Mesendoderm (in vitro differentiated cells): ENCODE results near the gene CCDC74B.
"Not testable (repeated sequence)": the region's sequence is repeated elsewhere in the genome, so short reads cannot be mapped to it uniquely, and the experiment has no call there.

Source experiments
- DNase-seq: peaks from one replicate; pipeline ENCODE4 v3.0.0; 2013
- H2AK5ac ChIP-seq: 2 replicates; pipeline ENCODE4 v1.6.1; 2013; ENCODE audit warnings: low read length, inconsistent platforms
- H2BK120ac ChIP-seq: 2 replicates; pipeline ENCODE4 v1.6.1; 2013; ENCODE audit warnings: low read depth, mild to moderate bottlenecking, low read length, moderate library complexity, mixed read lengths
- H2BK15ac ChIP-seq: replicated peaks from 2 replicates; pipeline ENCODE4 v1.6.1; 2013; ENCODE audit warnings: low read depth, mild to moderate bottlenecking, moderate library complexity
- H2BK5ac ChIP-seq: 2 replicates; pipeline ENCODE4 v1.6.1; 2013; ENCODE audit warnings: low read length, inconsistent platforms
- H3K18ac ChIP-seq: 2 replicates; pipeline ENCODE4 v1.6.1; 2013; ENCODE audit warnings: mild to moderate bottlenecking, low read length, mixed read lengths
- H3K23ac ChIP-seq: one replicate; pipeline ENCODE4 v1.6.1; 2013; ENCODE audit warnings: low read length
- H3K27ac ChIP-seq: 2 replicates; pipeline ENCODE4 v1.5.1; 2013; ENCODE audit warnings: low read depth, mild to moderate bottlenecking, inconsistent platforms, low read length, moderate library complexity
- H3K27me3 ChIP-seq: 2 replicates; pipeline ENCODE4 v1.6.1; 2013; ENCODE audit warnings: low read length, control low read depth, mild to moderate bottlenecking, inconsistent platforms; ENCODE audit not compliant: insufficient read depth, poor library complexity
- H3K36me3 ChIP-seq: 2 replicates; pipeline ENCODE4 v1.6.1; 2013; ENCODE audit warnings: low read length, inconsistent platforms; ENCODE audit not compliant: control insufficient read depth, insufficient read depth
- H3K4ac ChIP-seq: one replicate; pipeline ENCODE4 v1.6.1; 2013; ENCODE audit warnings: low read depth, mild to moderate bottlenecking, low read length, moderate library complexity
- H3K4me1 ChIP-seq: 2 replicates; pipeline ENCODE4 v1.6.1; 2013; ENCODE audit warnings: low read depth, low read length, inconsistent platforms; ENCODE audit not compliant: control insufficient read depth
- H3K4me2 ChIP-seq: 2 replicates; pipeline ENCODE4 v1.6.1; 2013; ENCODE audit warnings: low read length
- H3K4me3 ChIP-seq: 2 replicates; pipeline ENCODE4 v1.5.1; 2013; ENCODE audit warnings: mild to moderate bottlenecking, low read length
- H3K56ac ChIP-seq: one replicate; pipeline ENCODE4 v1.6.1; 2013; ENCODE audit warnings: low read length
- H3K79me1 ChIP-seq: 2 replicates; pipeline ENCODE4 v1.6.1; 2013; ENCODE audit warnings: low read length, inconsistent platforms
- H3K79me2 ChIP-seq: 2 replicates; pipeline ENCODE4 v1.6.1; 2013; ENCODE audit warnings: mild to moderate bottlenecking, low read length; ENCODE audit not compliant: control insufficient read depth, insufficient read depth
- H3K9ac ChIP-seq: 2 replicates; pipeline ENCODE4 v1.6.1; 2013; ENCODE audit warnings: low read length, inconsistent platforms
- H4K5ac ChIP-seq: one replicate; pipeline ENCODE4 v1.6.1; 2013; ENCODE audit warnings: low read length
- H4K8ac ChIP-seq: one replicate; pipeline ENCODE4 v1.6.1; 2013; ENCODE audit warnings: low read depth, mild to moderate bottlenecking, control low read depth, low read length, moderate library complexity
- WGBS: extraction: QIAGEN DNeasy Blood & Tissue Kit; methylation state at CpG from one replicate; pipeline ENCODE4 v1.1.7; 2013; ENCODE audit warnings: low lambda C conversion rate, missing lambda C conversion rate; ENCODE audit not compliant: insufficient coverage; ENCODE audit errors: extremely low coverage; 5-methylcytosine and 5-hydroxymethylcytosine counted together

The CCDC74B gene

GRCh38 chr2:130165293-130166016, 20.5 kb upstream of the CCDC74B start:
- Histone ChIP-seq H4K5ac (no peak overlapping the region), H2BK15ac (no peak overlapping the region), H4K8ac (no peak overlapping the region), H3K4me1 (no peaks in the 10 kb centered on the region), H3K79me1 (no peaks in the 10 kb centered on the region), H3K36me3 (peaks cover 4% of the 10 kb centered on the region), H2BK5ac (no peak overlapping the region), H3K18ac (no peak overlapping the region), H2BK120ac (no peak overlapping the region), H3K79me2 (no peaks in the 10 kb centered on the region), H3K27ac (no peak overlapping the region), H3K4ac (no peak overlapping the region), H3K9ac (no peak overlapping the region), H3K27me3 (no peaks in the 10 kb centered on the region), H2AK5ac (no peak overlapping the region), H3K23ac (no peak overlapping the region), H3K4me2 (no peak overlapping the region), H3K4me3 (no peak overlapping the region), H3K56ac (no peak overlapping the region)
- no peak for DNase-seq
- no CpG with 5 or more reads among the region's 8 CpGs for WGBS

- Histone ChIP-seq H3K9ac (no peak overlapping the region), H4K5ac (no peak overlapping the region), H2BK5ac (no peak overlapping the region), H3K4ac (no peak overlapping the region), H3K18ac (no peak overlapping the region), H2BK120ac (no peak overlapping the region), H3K4me3 (no peak overlapping the region), H3K27me3 (no peaks in the 10 kb centered on the region), H3K79me1 (no peaks in the 10 kb centered on the region), H3K27ac (no peak overlapping the region), H3K4me1 (no peaks in the 10 kb centered on the region), H3K4me2 (no peak overlapping the region), H3K56ac (no peak overlapping the region), H3K79me2 (no peaks in the 10 kb centered on the region), H2BK15ac (no peak overlapping the region), H3K36me3 (peaks cover 4% of the 10 kb centered on the region), H3K23ac (no peak overlapping the region), H2AK5ac (no peak overlapping the region), H4K8ac (no peak overlapping the region)
- WGBS, result no CpG with 5 or more reads among the region's 9 CpGs
- DNase-seq, result no peak
Observed at GRCh38 chr2:130162968-130163367, 18.1 kb upstream of the CCDC74B start.

GRCh38 chr2:130162486-130162885, 17.6 kb upstream of the CCDC74B start:
- H3K36me3 ChIP-seq, H2BK5ac ChIP-seq: not testable (repeated sequence)

GRCh38 chr2:130160838-130161705, 16.2 kb upstream of the CCDC74B start:
- H3K23ac ChIP-seq, H3K79me2 ChIP-seq, H3K27me3 ChIP-seq, H3K18ac ChIP-seq, H3K56ac ChIP-seq, H2BK120ac ChIP-seq, H3K4me1 ChIP-seq, H3K79me1 ChIP-seq, H3K4me2 ChIP-seq, H3K9ac ChIP-seq, H2BK15ac ChIP-seq, H2AK5ac ChIP-seq, H2BK5ac ChIP-seq, H3K36me3 ChIP-seq, H4K5ac ChIP-seq, H3K27ac ChIP-seq, H3K4me3 ChIP-seq, H3K4ac ChIP-seq, H4K8ac ChIP-seq: not testable (repeated sequence)
- WGBS, result no CpG with 5 or more reads among the region's 25 CpGs
- peak; percentile 64 for DNase-seq

More at GRCh38 chr2:130162486-130162885, 17.6 kb upstream of the CCDC74B start:
- H3K4me1 ChIP-seq, H3K4me2 ChIP-seq, H3K79me2 ChIP-seq, H2AK5ac ChIP-seq, H3K27me3 ChIP-seq, H3K23ac ChIP-seq, H2BK120ac ChIP-seq, H3K9ac ChIP-seq, H3K79me1 ChIP-seq, H2BK15ac ChIP-seq, H4K8ac ChIP-seq, H4K5ac ChIP-seq, DNase-seq, H3K56ac ChIP-seq, H3K27ac ChIP-seq, H3K4me3 ChIP-seq, H3K4ac ChIP-seq, H3K18ac ChIP-seq: not testable (repeated sequence)
- WGBS, result no CpG with 5 or more reads among the region's 7 CpGs

- Histone ChIP-seq H3K79me2 (no peaks in the 10 kb centered on the region), H3K23ac (no peak overlapping the region), H4K5ac (no peak overlapping the region), H2AK5ac (no peak overlapping the region), H2BK120ac (no peak overlapping the region), H4K8ac (no peak overlapping the region), H3K18ac (no peak overlapping the region), H3K4me2 (no peak overlapping the region), H3K56ac (no peak overlapping the region), H2BK15ac (no peak overlapping the region), H3K9ac (no peak overlapping the region), H2BK5ac (no peak overlapping the region), H3K27me3 (no peaks in the 10 kb centered on the region), H3K36me3 (no peaks in the 10 kb centered on the region), H3K4me1 (no peaks in the 10 kb centered on the region), H3K4ac (no peak overlapping the region), H3K79me1 (no peaks in the 10 kb centered on the region), H3K4me3 (no peak overlapping the region), H3K27ac (no peak overlapping the region)
- no CpG with 5 or more reads among the region's 6 CpGs for WGBS
- DNase-seq, result no peak
Observed at GRCh38 chr2:130160131-130160530, 15.2 kb upstream of the CCDC74B start.
